Fibroblast of lung (primary cell): ENCODE data around the gene OGFOD3. TPM values are rescaled to one million over a fixed set of nuclear protein-coding genes. Genes with fewer than 3 reads are reported as not detected.
A peak's percentile ranks its signal among the peaks of the same experiment; 100 is the strongest.

ENCODE experiments used
- DNase-seq, 2 donors: peaks; one replicate each; pipeline versions ENCODE4 v3.0.0 to v3.0.0-alpha.2; 2010; ENCODE audit warnings: low read depth in 2 of 2
- H2AFZ ChIP-seq: 2 replicates; pipeline ENCODE4 v1.5.1; 2012; ENCODE audit warnings: low read length, control low read depth, inconsistent platforms
- H3K27ac ChIP-seq: 2 replicates; pipeline ENCODE4 v1.5.1; 2011; ENCODE audit warnings: low read length, control low read depth; ENCODE audit not compliant: insufficient read depth
- H3K27me3 ChIP-seq: 2 replicates; pipeline ENCODE4 v1.5.1; 2011; ENCODE audit warnings: mild to moderate bottlenecking, low read length; ENCODE audit not compliant: control insufficient read depth, insufficient read depth
- H3K36me3 ChIP-seq: 2 replicates; pipeline ENCODE4 v1.5.1; 2011; ENCODE audit warnings: low read length; ENCODE audit not compliant: control insufficient read depth, insufficient read depth
- H3K4me1 ChIP-seq: 2 replicates; pipeline ENCODE4 v1.5.1; 2011; ENCODE audit warnings: low read length; ENCODE audit not compliant: control insufficient read depth, insufficient read depth; ENCODE audit errors: extremely low read depth
- H3K4me2 ChIP-seq: 2 replicates; pipeline ENCODE4 v1.5.1; 2011; ENCODE audit warnings: low read length, control low read depth; ENCODE audit not compliant: insufficient read depth; ENCODE audit errors: extremely low read depth
- H3K4me3 ChIP-seq, 4 experiments: fragments of 200-600 bp in 1 of 4; sonication (generic) in 1 of 4; replicated peaks in 1 of 4; 2 replicates each; pipeline ENCODE4 v1.5.1; 2011 to 2016; ENCODE audit warnings: low read length in 4 of 4, low read depth in 3 of 4, mild to moderate bottlenecking in 3 of 4, control low read depth in 2 of 4, inconsistent platforms in 1 of 4, mixed read lengths in 1 of 4; ENCODE audit not compliant: insufficient read depth in 1 of 4; ENCODE audit errors: control extremely low read depth in 1 of 4
- H3K79me2 ChIP-seq: 2 replicates; pipeline ENCODE4 v1.5.1; 2012; ENCODE audit warnings: mild to moderate bottlenecking, low read length, inconsistent platforms; ENCODE audit not compliant: control insufficient read depth, insufficient read depth
- H3K9ac ChIP-seq: 2 replicates; pipeline ENCODE4 v1.5.1; 2011; ENCODE audit warnings: mild to moderate bottlenecking, low read length, control low read depth; ENCODE audit not compliant: insufficient read depth
- H3K9me3 ChIP-seq: 2 replicates; pipeline ENCODE4 v1.5.1; 2012; ENCODE audit warnings: low read depth, low read length; ENCODE audit not compliant: control insufficient read depth, insufficient read depth
- H4K20me1 ChIP-seq: 2 replicates; pipeline ENCODE4 v1.5.1; 2011; ENCODE audit warnings: low read length; ENCODE audit not compliant: control insufficient read depth, insufficient read depth; ENCODE audit errors: extremely low read depth
- CTCF ChIP-seq, 2 donors: IDR thresholded peaks in 1 of 2; conservative IDR thresholded peaks in 1 of 2; 1 replicate in 1 of 2; 2 replicates in 1 of 2; pipeline ENCODE4 v1.5.1; 2011 to 2012; ENCODE audit warnings: low read length in 2 of 2, control low read depth in 1 of 2, inconsistent platforms in 1 of 2, low read depth in 1 of 2, mild to moderate bottlenecking in 1 of 2
- EZH2 ChIP-seq: IDR thresholded peaks from 2 replicates; pipeline ENCODE4 v1.5.1; 2012; ENCODE audit warnings: low read length, control low read depth, mild to moderate bottlenecking; ENCODE audit errors: missing control alignments
- polyA plus RNA-seq, 2 donors: library from polyadenylated mRNA; depleted of rRNA in 1 of 2; stranded (reverse) in 1 of 2; unstranded in 1 of 2; fragments of >200 nt; gene quantifications; 2 replicates each; pipeline ENCODE4 v1.2.1, GENCODE V29; 2011 to 2012; ENCODE audit warnings: missing spikeins in 1 of 2
- total RNA-seq: library from RNA; depleted of rRNA; stranded (reverse); fragments of >200 nt; gene quantifications from 2 replicates; pipeline ENCODE4 v1.2.1, GENCODE V29; 2014

Gene OGFOD3
- total and polyA plus RNA-seq, 2 donors (not counting 1 experiment from before 2014, with no cell fraction given), result 25.6 to 27.1 TPM

DNA sequence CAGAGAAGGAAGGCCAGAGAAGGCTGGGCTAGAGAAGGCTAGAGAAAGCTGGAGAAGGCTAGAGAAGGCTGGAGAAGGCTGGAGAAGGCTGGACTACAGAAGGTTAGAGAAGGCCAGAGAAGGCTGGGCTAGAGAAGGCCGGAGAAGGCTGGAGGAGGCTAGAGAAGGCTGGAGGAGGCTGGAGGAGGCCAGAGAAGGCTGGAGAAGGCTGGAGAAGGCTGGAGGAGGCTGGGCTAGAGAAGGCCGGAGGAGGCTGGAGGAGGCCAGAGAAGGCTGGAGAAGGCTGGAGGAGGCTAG, 6.4 kb upstream of the OGFOD3 start:
- Histone ChIP-seq H3K4me3 (no peak overlapping the region), H3K9me3 (no peaks in the 10 kb centered on the region), H3K27me3 (no peaks in the 10 kb centered on the region), H4K20me1 (no peaks in the 10 kb centered on the region), H3K27ac (no peak overlapping the region), H3K4me1 (no peaks in the 10 kb centered on the region), H3K4me2 (no peak overlapping the region), H3K79me2 (no peaks in the 10 kb centered on the region), H3K36me3 (no peaks in the 10 kb centered on the region), H2AFZ (no peak overlapping the region), H3K9ac (no peak overlapping the region)
- DNase-seq, result no peak
- TF ChIP-seq CTCF (conservative IDR thresholded peaks at IDR 0.05 in 1 of 2, IDR thresholded peaks at IDR 0.05 in 1 of 2; ENCODE audit: low read depth in 1 of 2, low read length in 2 of 2) (no peak), EZH2 (no peak)

GRCh38 chr17:82424001-82424862, 5.8 kb upstream of the OGFOD3 start:
- no peaks in the 10 kb centered on the region for H4K20me1 ChIP-seq

GRCh38 chr17:82419540-82419939, 1.2 kb upstream of the OGFOD3 start:
- H3K36me3 ChIP-seq, result no peaks in the 10 kb centered on the region
- H2AFZ ChIP-seq, result no peak overlapping the region
- H3K4me2 ChIP-seq, result peak overlapping the region; percentile 99
- no peaks in the 10 kb centered on the region for H3K27me3 ChIP-seq
- peak in 1 of 2 donors; percentile 17 for DNase-seq
- H3K79me2 ChIP-seq, result no peaks in the 10 kb centered on the region
- H4K20me1 ChIP-seq, result no peaks in the 10 kb centered on the region
- H3K4me1 ChIP-seq, result peaks cover 2% of the 10 kb centered on the region
- H3K9me3 ChIP-seq, result no peaks in the 10 kb centered on the region
- peak overlapping the region; percentile 78 to 93 (median 83) for H3K4me3 ChIP-seq
- no peak for TF ChIP-seq EZH2
- TF ChIP-seq CTCF (conservative IDR thresholded peaks at IDR 0.05 in 1 of 2, IDR thresholded peaks at IDR 0.05 in 1 of 2; ENCODE audit: low read depth in 1 of 2, low read length in 2 of 2), result no peak
- no peak overlapping the region for H3K9ac ChIP-seq
- H3K27ac ChIP-seq, result no peak overlapping the region

More at GRCh38 chr17:82424001-82424862, 5.8 kb upstream of the OGFOD3 start:
- Histone ChIP-seq H3K4me3 (no peak overlapping the region), H3K79me2 (no peaks in the 10 kb centered on the region), H3K27ac (no peak overlapping the region), H3K27me3 (no peaks in the 10 kb centered on the region), H3K4me2 (no peak overlapping the region), H3K4me1 (no peaks in the 10 kb centered on the region), H3K9me3 (no peaks in the 10 kb centered on the region), H3K9ac (no peak overlapping the region), H2AFZ (no peak overlapping the region), H3K36me3 (no peaks in the 10 kb centered on the region)
- TF ChIP-seq CTCF (conservative IDR thresholded peaks at IDR 0.05 in 1 of 2, IDR thresholded peaks at IDR 0.05 in 1 of 2; ENCODE audit: low read depth in 1 of 2, low read length in 2 of 2) (peak; percentile 53 to 79), EZH2 (no peak)
- peak; percentile 19 to 61 for DNase-seq
